GM12878 (cell line): Measurements from ENCODE around the gene ADAMTS2. TPM values are rescaled to one million over a fixed set of nuclear protein-coding genes. Genes with fewer than 3 reads are reported as not detected.

ENCODE experiments used
- ATAC-seq: fragments of 200-7000 bp; cut with Tn5 transposase; 3 replicates; pipeline ENCODE4 v1.9.1; 2020; ENCODE audit warnings: mild to moderate bottlenecking, moderate library complexity
- BruUV-seq: library from RNA; stranded (reverse); fragments of 400-500 nt; replicated peaks from 2 replicates; lab custom pipeline; 2021; lab: Mats Ljungman, UMichigan
- CTCF ChIA-PET: fragments of 300-600 bp; sonication (Branson Sonifier 250); formaldehyde crosslinking; extraction: SDS; loops from one replicate; lab custom pipeline; 2021; ENCODE audit warnings: inconsistent platforms; lab: Yijun Ruan, JAX
- POLR2A ChIA-PET: fragments of 350-600 bp; formaldehyde crosslinking; extraction: SDS; loops from one replicate; lab custom pipeline; 2021; ENCODE audit warnings: inconsistent platforms; lab: Charles Lee
- RAD21 ChIA-PET: fragments of 300-600 bp; sonication (Branson Sonifier 250); formaldehyde crosslinking; loops from one replicate; lab custom pipeline; 2023; ENCODE audit warnings: antibody characterized with exemption; ENCODE audit not compliant: unreplicated experiment; lab: Charles Lee
- SMC1A ChIA-PET: fragments of 300-600 bp; sonication (Branson Sonifier 250); formaldehyde crosslinking; loops from one replicate; lab custom pipeline; 2023; ENCODE audit not compliant: unreplicated experiment, uncharacterized antibody; lab: Charles Lee
- DNase-seq: peaks from one replicate; pipeline ENCODE4 v3.0.0-alpha.2; 2011; ENCODE audit warnings: low read depth, low spot score
- FAIRE-seq: peaks from 3 replicates; lab custom pipeline; 2011; peaks lifted over from hg19 to GRCh38; lab: Jason Lieb, UNC
- H2AFZ ChIP-seq: 2 replicates; pipeline ENCODE4 v1.6.0; 2011; ENCODE audit warnings: low read depth, low read length, control low read depth; ENCODE audit not compliant: control insufficient read depth
- H3K27ac ChIP-seq: 2 replicates; pipeline ENCODE4 v1.5.1; 2011; ENCODE audit warnings: control low read depth; ENCODE audit not compliant: control insufficient read depth, insufficient read depth
- H3K27me3 ChIP-seq, 2 experiments: replicated peaks in 1 of 2; 2 replicates each; pipeline versions ENCODE4 v1.6.0 to v1.6.1; 2011; ENCODE audit warnings: low read length in 1 of 2; ENCODE audit not compliant: control insufficient read depth in 2 of 2, insufficient read depth in 2 of 2
- H3K36me3 ChIP-seq, 2 experiments: 2 replicates each; pipeline ENCODE4 v1.5.1; 2011; ENCODE audit warnings: low read length in 1 of 2; ENCODE audit not compliant: control insufficient read depth in 2 of 2, insufficient read depth in 2 of 2
- H3K4me1 ChIP-seq: 2 replicates; pipeline ENCODE4 v1.6.1; 2011; ENCODE audit warnings: mild to moderate bottlenecking, low read length, moderate library complexity, mixed read lengths; ENCODE audit not compliant: control insufficient read depth, insufficient read depth
- H3K4me2 ChIP-seq: 2 replicates; pipeline ENCODE4 v1.6.0; 2011; ENCODE audit warnings: control low read depth; ENCODE audit not compliant: control insufficient read depth, insufficient read depth
- H3K4me3 ChIP-seq: fragments of 200-600 bp; sonication (generic); 2 replicates; pipeline ENCODE4 v1.5.1; 2016
- H3K79me2 ChIP-seq: 2 replicates; pipeline ENCODE4 v1.6.0; 2011; ENCODE audit warnings: low read length; ENCODE audit not compliant: control insufficient read depth, insufficient read depth
- H3K9ac ChIP-seq: 2 replicates; pipeline ENCODE4 v1.8.0; 2011; ENCODE audit warnings: low read length, control low read depth, mixed read lengths; ENCODE audit not compliant: control insufficient read depth, insufficient read depth
- H3K9me3 ChIP-seq: replicated peaks from 3 replicates; pipeline ENCODE4 v1.5.1; 2011; ENCODE audit warnings: mild to moderate bottlenecking, low read length; ENCODE audit not compliant: control insufficient read depth, insufficient read depth
- H4K20me1 ChIP-seq: 2 replicates; pipeline ENCODE4 v1.6.0; 2011; ENCODE audit not compliant: control insufficient read depth, insufficient read depth
- POLR2AphosphoS2 ChIP-seq: IDR thresholded peaks from 2 replicates; pipeline ENCODE4 v1.6.1; 2011; ENCODE audit warnings: low read depth, mild to moderate bottlenecking, low read length, improper control_type of control experiment, moderate library complexity
- RAD51 ChIP-seq: fragments of 450-650 bp; IDR thresholded peaks from 2 replicates; pipeline ENCODE4 v1.6.1; 2016; ENCODE audit warnings: moderate library complexity, mild to moderate bottlenecking, inconsistent platforms
- RBBP5 ChIP-seq: fragments of 200-600 bp; sonication (generic); conservative IDR thresholded peaks from 2 replicates; pipeline ENCODE4 v1.6.1; 2016
- in situ Hi-C: fragments of 300-500 bp; cut with MboI; formaldehyde crosslinking; loops from 9 replicates; pipeline ENCODE4 v1.14.3; 2018; ENCODE audit warnings: mixed read lengths
- intact Hi-C: fragments of 100-400 bp; cut with micrococcal nuclease; formaldehyde crosslinking; loops from one replicate; pipeline ENCODE4 v1.14.2; 2022; ENCODE audit not compliant: unreplicated experiment
- polyA plus RNA-seq, 11 experiments: library from polyadenylated mRNA; depleted of rRNA in 4 of 11; unstranded in 6 of 11; stranded (reverse) in 5 of 11; fragments of >200 nt; fragmentation: Nextera tagmentation in 4 of 11; fragmentation: Illumina TruSeq in 1 of 11; extraction: Ambion mirVana in 4 of 11; extraction: Trizol in 1 of 11; gene quantifications; 1 replicate in 1 of 11; 2 replicates in 10 of 11; pipeline versions ENCODE4 v1.2.1 to v1.2.3, GENCODE V29; 2011 to 2016; ENCODE audit warnings: inconsistent platforms in 2 of 11, missing spikeins in 2 of 11, low read depth in 1 of 11
- total RNA-seq, 4 experiments: library from RNA; depleted of rRNA in 3 of 4; stranded (reverse); fragments of >200 nt in 3 of 4; fragmentation: Illumina TruSeq in 1 of 4; extraction: Trizol in 1 of 4; gene quantifications; 2 replicates each; pipeline versions ENCODE4 v1.2.1 to v1.2.3, GENCODE V29; 2013 to 2021
- TF ChIP-seq, protein P1 (sequence below): fragments of 450-650 bp; IDR thresholded peaks from 2 replicates; pipeline ENCODE4 v1.6.1; 2017; ENCODE audit warnings: mild to moderate bottlenecking, moderate library complexity
- TF ChIP-seq, protein P2 (sequence below): IDR thresholded peaks from 2 replicates; pipeline ENCODE4 v1.6.1; 2012; ENCODE audit warnings: low read depth, low read length, improper control_type of control experiment
- TF ChIP-seq, protein P3 (sequence below): IDR thresholded peaks from 2 replicates; pipeline ENCODE4 v1.6.1; 2011; ENCODE audit warnings: borderline replicate concordance, low read depth, mild to moderate bottlenecking, moderate library complexity, low read length; ENCODE audit not compliant: insufficient read depth, poor library complexity, severe bottlenecking
- TF ChIP-seq, protein P4 (sequence below): fragments of 450-650 bp; IDR thresholded peaks from 2 replicates; pipeline ENCODE4 v1.6.1; 2016; ENCODE audit warnings: mild to moderate bottlenecking
- TF ChIP-seq, protein P5 (sequence below): fragments of 450-650 bp; IDR thresholded peaks from 2 replicates; pipeline ENCODE4 v1.6.1; 2017; ENCODE audit warnings: low read depth, mild to moderate bottlenecking, moderate library complexity

The ADAMTS2 gene
- total and polyA plus RNA-seq, 10 of the 15 experiments (the other 5 are each of a cell fraction or from before 2014, with no cell fraction given), result 0.03 to 0.05 TPM; not detected in 8

DNA sequence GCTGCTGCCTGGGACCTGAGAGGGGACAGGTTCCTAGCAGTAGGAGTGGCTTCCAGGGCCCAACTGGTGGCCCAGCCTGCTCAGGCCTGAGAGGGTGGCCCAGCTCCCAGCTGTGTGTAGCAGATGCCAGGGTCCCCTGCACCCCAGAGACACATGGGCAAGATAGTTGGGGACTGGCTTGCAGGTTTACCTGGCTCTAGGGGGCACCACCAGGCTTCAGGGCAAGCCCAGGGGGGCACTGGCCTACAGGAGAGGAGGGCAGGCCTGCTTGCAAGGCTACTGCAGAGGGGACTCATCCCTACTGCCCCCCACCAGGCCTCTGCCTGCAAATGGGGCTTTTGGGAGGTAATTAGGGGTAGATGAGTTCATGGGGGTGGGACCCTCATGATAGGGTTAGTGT lies 161.8 kb downstream of the ADAMTS2 start:
- Histone ChIP-seq H3K9me3 (no peaks in the 10 kb centered on the region; the same call in 2 of the 3 replicates), H4K20me1 (no peaks in the 10 kb centered on the region), H3K36me3 (no peaks in the 10 kb centered on the region), H3K79me2 (no peaks in the 10 kb centered on the region), H2AFZ (no peak overlapping the region), H3K9ac (no peak overlapping the region), H3K27me3 (no peaks in the 10 kb centered on the region), H3K4me3 (no peak overlapping the region), H3K4me2 (no peak overlapping the region), H3K27ac (no peak overlapping the region), H3K4me1 (no peaks in the 10 kb centered on the region)
- TF ChIP-seq RAD51, result no peak
- TF ChIP-seq, protein P1, sequence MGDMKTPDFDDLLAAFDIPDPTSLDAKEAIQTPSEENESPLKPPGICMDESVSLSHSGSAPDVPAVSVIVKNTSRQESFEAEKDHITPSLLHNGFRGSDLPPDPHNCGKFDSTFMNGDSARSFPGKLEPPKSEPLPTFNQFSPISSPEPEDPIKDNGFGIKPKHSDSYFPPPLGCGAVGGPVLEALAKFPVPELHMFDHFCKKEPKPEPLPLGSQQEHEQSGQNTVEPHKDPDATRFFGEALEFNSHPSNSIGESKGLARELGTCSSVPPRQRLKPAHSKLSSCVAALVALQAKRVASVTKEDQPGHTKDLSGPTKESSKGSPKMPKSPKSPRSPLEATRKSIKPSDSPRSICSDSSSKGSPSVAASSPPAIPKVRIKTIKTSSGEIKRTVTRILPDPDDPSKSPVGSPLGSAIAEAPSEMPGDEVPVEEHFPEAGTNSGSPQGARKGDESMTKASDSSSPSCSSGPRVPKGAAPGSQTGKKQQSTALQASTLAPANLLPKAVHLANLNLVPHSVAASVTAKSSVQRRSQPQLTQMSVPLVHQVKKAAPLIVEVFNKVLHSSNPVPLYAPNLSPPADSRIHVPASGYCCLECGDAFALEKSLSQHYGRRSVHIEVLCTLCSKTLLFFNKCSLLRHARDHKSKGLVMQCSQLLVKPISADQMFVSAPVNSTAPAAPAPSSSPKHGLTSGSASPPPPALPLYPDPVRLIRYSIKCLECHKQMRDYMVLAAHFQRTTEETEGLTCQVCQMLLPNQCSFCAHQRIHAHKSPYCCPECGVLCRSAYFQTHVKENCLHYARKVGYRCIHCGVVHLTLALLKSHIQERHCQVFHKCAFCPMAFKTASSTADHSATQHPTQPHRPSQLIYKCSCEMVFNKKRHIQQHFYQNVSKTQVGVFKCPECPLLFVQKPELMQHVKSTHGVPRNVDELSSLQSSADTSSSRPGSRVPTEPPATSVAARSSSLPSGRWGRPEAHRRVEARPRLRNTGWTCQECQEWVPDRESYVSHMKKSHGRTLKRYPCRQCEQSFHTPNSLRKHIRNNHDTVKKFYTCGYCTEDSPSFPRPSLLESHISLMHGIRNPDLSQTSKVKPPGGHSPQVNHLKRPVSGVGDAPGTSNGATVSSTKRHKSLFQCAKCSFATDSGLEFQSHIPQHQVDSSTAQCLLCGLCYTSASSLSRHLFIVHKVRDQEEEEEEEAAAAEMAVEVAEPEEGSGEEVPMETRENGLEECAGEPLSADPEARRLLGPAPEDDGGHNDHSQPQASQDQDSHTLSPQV, result no peak
- TF ChIP-seq, protein P2, sequence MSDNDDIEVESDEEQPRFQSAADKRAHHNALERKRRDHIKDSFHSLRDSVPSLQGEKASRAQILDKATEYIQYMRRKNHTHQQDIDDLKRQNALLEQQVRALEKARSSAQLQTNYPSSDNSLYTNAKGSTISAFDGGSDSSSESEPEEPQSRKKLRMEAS, result no peak
- TF ChIP-seq, protein P3, sequence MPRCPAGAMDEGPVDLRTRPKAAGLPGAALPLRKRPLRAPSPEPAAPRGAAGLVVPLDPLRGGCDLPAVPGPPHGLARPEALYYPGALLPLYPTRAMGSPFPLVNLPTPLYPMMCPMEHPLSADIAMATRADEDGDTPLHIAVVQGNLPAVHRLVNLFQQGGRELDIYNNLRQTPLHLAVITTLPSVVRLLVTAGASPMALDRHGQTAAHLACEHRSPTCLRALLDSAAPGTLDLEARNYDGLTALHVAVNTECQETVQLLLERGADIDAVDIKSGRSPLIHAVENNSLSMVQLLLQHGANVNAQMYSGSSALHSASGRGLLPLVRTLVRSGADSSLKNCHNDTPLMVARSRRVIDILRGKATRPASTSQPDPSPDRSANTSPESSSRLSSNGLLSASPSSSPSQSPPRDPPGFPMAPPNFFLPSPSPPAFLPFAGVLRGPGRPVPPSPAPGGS, result no peak
- TF ChIP-seq, protein P4, sequence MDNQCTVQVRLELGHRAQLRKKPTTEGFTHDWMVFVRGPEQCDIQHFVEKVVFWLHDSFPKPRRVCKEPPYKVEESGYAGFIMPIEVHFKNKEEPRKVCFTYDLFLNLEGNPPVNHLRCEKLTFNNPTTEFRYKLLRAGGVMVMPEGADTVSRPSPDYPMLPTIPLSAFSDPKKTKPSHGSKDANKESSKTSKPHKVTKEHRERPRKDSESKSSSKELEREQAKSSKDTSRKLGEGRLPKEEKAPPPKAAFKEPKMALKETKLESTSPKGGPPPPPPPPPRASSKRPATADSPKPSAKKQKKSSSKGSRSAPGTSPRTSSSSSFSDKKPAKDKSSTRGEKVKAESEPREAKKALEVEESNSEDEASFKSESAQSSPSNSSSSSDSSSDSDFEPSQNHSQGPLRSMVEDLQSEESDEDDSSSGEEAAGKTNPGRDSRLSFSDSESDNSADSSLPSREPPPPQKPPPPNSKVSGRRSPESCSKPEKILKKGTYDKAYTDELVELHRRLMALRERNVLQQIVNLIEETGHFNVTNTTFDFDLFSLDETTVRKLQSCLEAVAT, result no peak
- TF ChIP-seq RBBP5, result no peak
- no peak for TF ChIP-seq POLR2AphosphoS2
- TF ChIP-seq, protein P5, sequence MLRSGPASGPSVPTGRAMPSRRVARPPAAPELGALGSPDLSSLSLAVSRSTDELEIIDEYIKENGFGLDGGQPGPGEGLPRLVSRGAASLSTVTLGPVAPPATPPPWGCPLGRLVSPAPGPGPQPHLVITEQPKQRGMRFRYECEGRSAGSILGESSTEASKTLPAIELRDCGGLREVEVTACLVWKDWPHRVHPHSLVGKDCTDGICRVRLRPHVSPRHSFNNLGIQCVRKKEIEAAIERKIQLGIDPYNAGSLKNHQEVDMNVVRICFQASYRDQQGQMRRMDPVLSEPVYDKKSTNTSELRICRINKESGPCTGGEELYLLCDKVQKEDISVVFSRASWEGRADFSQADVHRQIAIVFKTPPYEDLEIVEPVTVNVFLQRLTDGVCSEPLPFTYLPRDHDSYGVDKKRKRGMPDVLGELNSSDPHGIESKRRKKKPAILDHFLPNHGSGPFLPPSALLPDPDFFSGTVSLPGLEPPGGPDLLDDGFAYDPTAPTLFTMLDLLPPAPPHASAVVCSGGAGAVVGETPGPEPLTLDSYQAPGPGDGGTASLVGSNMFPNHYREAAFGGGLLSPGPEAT, result no peak
- RAD21 ChIA-PET, result no interaction called here
- ATAC-seq (no peak), FAIRE-seq (no peak), DNase-seq (no peak)
- in situ Hi-C loops, result no loop called here
- POLR2A ChIA-PET, result interaction anchor here (0.6 kb wide), 1 partner anchor 431 kb away, joined by 7 read pairs; no protein-coding TSS in a partner anchor
- no TSS peak for BruUV-seq
- intact Hi-C loops, result no loop called here
- SMC1A ChIA-PET, result no interaction called here
- CTCF ChIA-PET, result no interaction called here
